Muscle layer of colon (tissue), 2 donors: ENCODE results near the gene ERBIN.
"Not testable (repeated sequence)": the region's sequence is repeated elsewhere in the genome, so short reads cannot be mapped to it uniquely, and the experiment has no call there.

Experiments
- H3K27ac ChIP-seq: one replicate; pipeline ENCODE4 v1.7.0; 2013; ENCODE audit warnings: low read depth, mild to moderate bottlenecking, low read length, moderate library complexity
- H3K27me3 ChIP-seq, 2 donors: one replicate each; pipeline ENCODE4 v1.7.0; 2013; ENCODE audit warnings: low read length in 2 of 2, mild to moderate bottlenecking in 2 of 2; ENCODE audit not compliant: insufficient read depth in 2 of 2, control insufficient read depth in 1 of 2
- H3K36me3 ChIP-seq: one replicate; pipeline ENCODE4 v1.7.0; 2013; ENCODE audit warnings: mild to moderate bottlenecking, low read length; ENCODE audit not compliant: insufficient read depth
- H3K4me1 ChIP-seq: one replicate; pipeline ENCODE4 v1.7.0; 2013; ENCODE audit warnings: mild to moderate bottlenecking, low read length; ENCODE audit not compliant: insufficient read depth
- H3K4me3 ChIP-seq, 2 donors: one replicate each; pipeline ENCODE4 v1.7.0; 2013; ENCODE audit warnings: low read length in 2 of 2, low read depth in 1 of 2, mild to moderate bottlenecking in 1 of 2, moderate library complexity in 1 of 2
- H3K9ac ChIP-seq: one replicate; pipeline ENCODE4 v1.7.0; 2013; ENCODE audit warnings: low read length
- H3K9me3 ChIP-seq: one replicate; pipeline ENCODE4 v1.7.0; 2013; ENCODE audit warnings: mild to moderate bottlenecking, low read length
- donor health status: abdominal sarcoma.
- donor health status: Adenocarcinoma of cecum.

The ERBIN gene

DNA sequence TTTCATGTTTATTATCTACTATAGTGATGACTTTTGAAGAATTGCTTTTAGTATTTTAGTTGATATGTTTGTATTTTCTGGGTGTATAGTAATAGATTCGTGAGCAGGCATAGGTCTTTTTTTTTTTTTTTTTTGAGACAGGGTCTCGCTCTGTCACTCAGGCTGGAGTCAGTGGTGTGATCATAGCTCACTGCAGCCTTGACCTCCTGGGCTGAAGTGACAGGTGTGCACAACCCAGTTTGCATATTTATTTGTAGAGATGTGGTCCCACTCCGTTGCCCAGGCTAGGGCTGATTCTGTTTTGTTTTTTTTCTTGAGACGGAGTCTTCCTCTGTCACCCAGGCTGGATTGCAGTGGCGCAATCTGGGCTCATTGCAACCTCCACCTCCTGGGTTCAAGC lies 11.9 kb downstream of the ERBIN start:
- Histone ChIP-seq H3K4me3 (no peak overlapping the region), H3K9ac (no peak overlapping the region), H3K9me3 (no peaks in the 10 kb centered on the region), H3K4me1 (peaks cover 19% of the 10 kb centered on the region), H3K36me3 (no peaks in the 10 kb centered on the region), H3K27me3 (no peaks in the 10 kb centered on the region), H3K27ac (no peak overlapping the region)

DNA sequence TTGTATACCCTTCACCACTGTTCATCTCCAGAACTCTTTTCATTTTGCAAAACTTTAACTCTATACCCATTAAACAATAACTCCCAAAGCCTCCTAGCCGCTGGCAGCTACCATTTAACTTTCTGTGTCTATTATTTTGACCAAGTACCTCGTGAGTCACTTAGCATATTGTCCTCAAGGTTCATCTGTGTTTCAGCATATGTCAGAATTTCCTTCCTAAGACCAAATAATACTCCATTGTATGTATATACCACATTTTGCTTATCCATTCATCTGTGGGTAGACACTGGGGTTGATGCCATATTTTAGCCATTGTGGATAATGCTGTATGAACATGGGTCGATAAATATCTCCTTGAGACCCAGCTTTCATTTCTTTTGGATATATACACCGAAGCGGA lies 17.4 kb downstream of the ERBIN start:
- no peak overlapping the region for H3K9ac ChIP-seq
- H3K4me1 ChIP-seq = no peaks in the 10 kb centered on the region
- no peaks in the 10 kb centered on the region for H3K36me3 ChIP-seq
- H3K27me3 ChIP-seq = no peaks in the 10 kb centered on the region
- H3K4me3 ChIP-seq = no peak overlapping the region
- H3K27ac ChIP-seq = no peak overlapping the region
- H3K9me3 ChIP-seq = no peaks in the 10 kb centered on the region

DNA sequence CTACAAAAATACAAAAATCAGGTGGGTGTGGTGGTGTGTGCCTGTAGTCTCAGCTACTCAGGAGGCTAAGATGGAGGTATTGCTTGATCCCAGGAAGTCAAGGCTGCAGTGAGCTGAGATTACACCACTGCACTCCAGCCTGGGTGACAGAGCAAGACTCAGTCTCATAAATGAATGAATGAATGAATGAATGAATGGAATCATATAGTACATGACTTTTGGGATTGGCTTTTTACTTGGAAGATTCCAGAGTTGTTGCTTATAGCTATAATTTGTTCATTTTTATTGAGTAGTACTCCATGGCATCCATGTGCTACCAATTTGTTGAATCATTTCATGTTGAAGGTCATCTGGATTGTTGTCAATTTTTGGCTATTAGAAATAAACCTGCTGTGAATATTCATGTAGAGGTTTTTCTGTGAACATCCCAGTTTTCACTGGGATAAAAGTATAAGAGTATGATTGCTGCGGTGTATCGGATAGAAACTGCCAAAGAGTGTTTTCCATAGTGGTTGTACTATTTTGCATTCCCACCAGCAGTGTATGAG lies 19.9 kb downstream of the ERBIN start:
- H3K9me3 ChIP-seq = no peaks in the 10 kb centered on the region
- H3K4me1 ChIP-seq = peaks cover 6% of the 10 kb centered on the region
- no peaks in the 10 kb centered on the region for H3K36me3 ChIP-seq
- H3K27ac ChIP-seq = no peak overlapping the region
- H3K9ac ChIP-seq = no peak overlapping the region
- no peaks in the 10 kb centered on the region for H3K27me3 ChIP-seq
- H3K4me3 ChIP-seq = no peak overlapping the region

DNA sequence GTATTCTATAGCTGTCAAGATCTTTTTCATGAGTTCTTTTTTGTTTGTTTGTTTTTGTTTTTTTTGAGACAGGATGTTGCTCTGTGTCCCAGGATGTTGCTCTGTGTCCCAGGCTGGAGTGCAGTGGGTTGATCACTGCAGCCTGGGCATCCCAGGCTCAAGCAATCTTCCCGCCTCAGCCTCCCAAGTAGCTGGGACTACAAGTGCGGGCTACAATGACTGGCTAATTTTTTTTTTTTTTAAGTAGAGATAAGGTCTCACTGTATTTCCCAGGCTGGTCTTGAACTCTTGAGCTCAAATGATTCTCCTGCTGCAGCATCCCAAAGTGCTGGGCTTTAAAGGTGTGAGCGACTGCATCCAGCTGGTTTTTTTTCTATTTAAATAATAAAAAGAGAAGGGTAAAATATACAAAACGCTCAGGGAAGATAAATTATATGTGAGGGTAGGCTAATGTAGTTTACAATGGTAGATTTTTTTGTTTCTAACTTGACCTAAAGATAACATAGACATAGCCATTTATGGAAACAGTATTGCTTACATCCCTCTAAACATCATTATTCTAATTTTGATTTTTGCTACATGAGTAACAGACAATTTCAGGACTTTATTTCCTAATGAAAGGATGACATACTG lies 21.9 kb downstream of the ERBIN start:
- Histone ChIP-seq H3K36me3 (no peaks in the 10 kb centered on the region), H3K4me1 (peaks cover 16% of the 10 kb centered on the region), H3K27me3 (no peaks in the 10 kb centered on the region), H3K4me3 (no peak overlapping the region), H3K27ac (no peak overlapping the region), H3K9ac (no peak overlapping the region), H3K9me3 (no peaks in the 10 kb centered on the region)

DNA sequence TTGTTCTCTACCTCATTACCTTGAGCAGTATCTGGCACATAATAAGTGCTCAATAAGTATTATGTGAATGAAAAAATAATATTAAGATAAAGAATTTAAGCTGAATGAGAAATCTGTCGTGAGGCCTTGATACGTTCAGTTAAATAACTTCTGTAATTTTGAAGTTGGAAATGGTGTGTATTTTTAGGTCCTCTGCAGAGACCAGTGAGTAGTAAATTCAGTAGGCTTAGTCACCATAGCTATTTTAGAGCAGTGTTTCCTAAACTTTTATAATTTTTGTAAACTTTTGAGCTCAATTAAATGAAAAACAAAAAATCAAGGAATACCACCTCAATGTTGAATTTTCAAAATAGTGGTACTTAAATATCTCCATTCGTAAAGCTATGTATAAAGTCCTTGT lies 25.0 kb downstream of the ERBIN start:
- no peaks in the 10 kb centered on the region for H3K36me3 ChIP-seq
- H3K27ac ChIP-seq = no peak overlapping the region
- no peaks in the 10 kb centered on the region for H3K9me3 ChIP-seq
- H3K4me1 ChIP-seq = peaks cover 26% of the 10 kb centered on the region
- H3K4me3 ChIP-seq = no peak overlapping the region
- H3K9ac ChIP-seq = no peak overlapping the region
- H3K27me3 ChIP-seq = no peaks in the 10 kb centered on the region

DNA sequence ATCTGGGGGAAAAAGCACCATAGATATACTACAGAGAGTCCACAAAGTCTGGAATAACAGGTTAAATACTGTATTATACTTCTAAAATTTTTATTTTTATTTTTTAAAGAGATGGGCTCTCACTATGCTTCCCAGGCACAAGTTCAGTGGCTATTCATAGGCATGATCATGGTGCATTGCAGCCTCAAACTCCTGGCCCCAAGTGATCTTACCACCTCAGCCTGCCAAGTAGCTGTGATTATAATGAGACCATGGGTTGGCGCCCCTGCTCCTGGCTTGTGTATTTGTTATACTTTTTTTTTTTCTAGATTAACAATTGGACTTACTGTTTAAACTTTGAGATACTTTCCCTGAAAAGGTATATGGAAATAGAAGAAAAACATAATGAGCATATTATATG lies 25.9 kb downstream of the ERBIN start:
- Histone ChIP-seq H3K4me3 (no peak overlapping the region), H3K36me3 (no peaks in the 10 kb centered on the region), H3K27ac (no peak overlapping the region), H3K9me3 (no peaks in the 10 kb centered on the region), H3K27me3 (no peaks in the 10 kb centered on the region), H3K4me1 (peaks cover 26% of the 10 kb centered on the region), H3K9ac (no peak overlapping the region)

DNA sequence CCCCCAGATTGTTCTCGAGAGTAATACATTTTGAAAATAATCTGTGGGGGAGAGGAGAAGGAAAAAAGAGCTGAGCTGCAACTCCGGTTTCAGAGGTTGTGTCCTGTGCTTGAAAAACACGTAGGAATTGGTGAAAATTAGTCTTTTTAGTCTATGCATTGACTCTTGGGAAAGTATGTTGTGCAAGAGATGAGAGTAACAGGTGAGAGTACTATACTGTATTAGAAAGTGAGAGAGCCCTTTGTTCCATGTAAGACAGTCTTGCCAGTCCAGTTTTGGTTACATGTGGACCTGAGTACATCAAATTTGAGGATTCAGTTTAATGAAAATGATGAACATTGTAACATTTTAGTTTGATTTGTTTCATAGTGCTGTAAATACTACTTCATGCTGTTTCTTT lies 27.8 kb downstream of the ERBIN start:
- Histone ChIP-seq H3K36me3 (no peaks in the 10 kb centered on the region), H3K27ac (no peak overlapping the region), H3K4me3 (no peak overlapping the region), H3K9me3 (no peaks in the 10 kb centered on the region), H3K9ac (no peak overlapping the region), H3K27me3 (no peaks in the 10 kb centered on the region), H3K4me1 (peaks cover 26% of the 10 kb centered on the region)

DNA sequence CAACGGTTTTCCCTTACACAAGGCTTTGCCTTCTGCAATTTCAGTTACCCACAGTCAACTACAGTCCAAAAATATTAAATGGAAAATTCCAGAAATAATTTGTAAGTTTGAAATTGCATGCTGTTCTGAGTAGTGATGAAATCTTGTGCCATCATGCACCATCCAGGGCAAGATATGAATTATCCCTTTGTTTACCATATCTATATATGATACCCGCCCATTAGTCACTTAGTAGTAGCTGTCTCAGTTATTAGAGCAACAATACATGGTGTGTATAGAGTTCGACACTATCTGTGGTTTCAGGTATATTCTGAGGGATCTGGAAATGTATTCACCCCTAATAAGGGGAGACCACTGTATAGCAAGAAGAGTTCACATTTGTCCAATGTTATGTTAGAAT lies 29.4 kb downstream of the ERBIN start:
- no peaks in the 10 kb centered on the region for H3K36me3 ChIP-seq
- no peak overlapping the region for H3K4me3 ChIP-seq
- H3K27me3 ChIP-seq = no peaks in the 10 kb centered on the region
- H3K9ac ChIP-seq = no peak overlapping the region
- peaks cover 21% of the 10 kb centered on the region for H3K4me1 ChIP-seq
- H3K9me3 ChIP-seq = no peaks in the 10 kb centered on the region
- H3K27ac ChIP-seq = no peak overlapping the region

DNA sequence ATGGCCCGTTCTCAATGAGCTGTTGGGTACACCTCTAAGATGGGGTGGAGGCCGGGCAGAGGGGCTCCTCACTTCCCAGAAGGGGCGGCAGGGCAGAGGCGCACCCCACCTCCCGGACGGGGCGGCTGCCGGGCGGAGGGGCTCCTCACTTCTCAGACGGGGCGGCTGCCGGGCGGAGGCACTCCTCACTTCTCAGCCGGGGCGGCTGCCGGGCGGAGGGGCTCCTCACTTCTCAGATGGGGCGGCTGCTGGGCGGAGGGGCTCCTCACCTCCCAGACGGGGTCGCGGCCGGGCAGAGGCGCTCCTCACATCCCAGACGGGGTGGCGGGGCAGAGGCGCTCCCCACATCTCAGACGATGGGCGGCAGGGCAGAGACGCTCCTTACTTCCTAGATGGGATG lies 31.3 kb downstream of the ERBIN start:
- H3K9ac ChIP-seq, H3K27ac ChIP-seq, H3K36me3 ChIP-seq, H3K4me3 ChIP-seq, H3K9me3 ChIP-seq, H3K27me3 ChIP-seq: not testable (repeated sequence)
- peaks cover 24% of the 10 kb centered on the region for H3K4me1 ChIP-seq

DNA sequence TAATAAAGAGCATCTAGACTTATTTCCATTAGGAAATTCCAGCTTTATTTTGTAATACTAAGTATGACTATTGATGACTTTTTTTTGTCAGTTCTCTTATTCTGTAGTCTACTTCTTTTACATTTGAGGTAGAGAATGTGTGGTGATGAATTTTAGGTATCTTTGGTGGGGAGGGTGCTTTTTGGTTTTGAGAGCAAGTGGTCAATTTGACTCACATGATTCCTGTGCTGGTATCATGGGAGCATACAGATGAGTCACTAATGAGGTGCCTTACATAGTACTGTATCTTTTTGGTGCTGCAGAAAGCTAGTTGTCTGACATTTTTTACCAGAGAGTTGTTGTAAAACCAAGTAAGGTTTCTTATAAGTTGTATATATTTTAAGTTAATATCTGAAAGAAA lies 35.3 kb downstream of the ERBIN start:
- H3K9me3 ChIP-seq = no peaks in the 10 kb centered on the region
- no peaks in the 10 kb centered on the region for H3K36me3 ChIP-seq
- H3K27me3 ChIP-seq = no peaks in the 10 kb centered on the region
- no peak overlapping the region for H3K27ac ChIP-seq
- no peak overlapping the region for H3K9ac ChIP-seq
- H3K4me1 ChIP-seq = peaks cover 17% of the 10 kb centered on the region
- H3K4me3 ChIP-seq = no peak overlapping the region

DNA sequence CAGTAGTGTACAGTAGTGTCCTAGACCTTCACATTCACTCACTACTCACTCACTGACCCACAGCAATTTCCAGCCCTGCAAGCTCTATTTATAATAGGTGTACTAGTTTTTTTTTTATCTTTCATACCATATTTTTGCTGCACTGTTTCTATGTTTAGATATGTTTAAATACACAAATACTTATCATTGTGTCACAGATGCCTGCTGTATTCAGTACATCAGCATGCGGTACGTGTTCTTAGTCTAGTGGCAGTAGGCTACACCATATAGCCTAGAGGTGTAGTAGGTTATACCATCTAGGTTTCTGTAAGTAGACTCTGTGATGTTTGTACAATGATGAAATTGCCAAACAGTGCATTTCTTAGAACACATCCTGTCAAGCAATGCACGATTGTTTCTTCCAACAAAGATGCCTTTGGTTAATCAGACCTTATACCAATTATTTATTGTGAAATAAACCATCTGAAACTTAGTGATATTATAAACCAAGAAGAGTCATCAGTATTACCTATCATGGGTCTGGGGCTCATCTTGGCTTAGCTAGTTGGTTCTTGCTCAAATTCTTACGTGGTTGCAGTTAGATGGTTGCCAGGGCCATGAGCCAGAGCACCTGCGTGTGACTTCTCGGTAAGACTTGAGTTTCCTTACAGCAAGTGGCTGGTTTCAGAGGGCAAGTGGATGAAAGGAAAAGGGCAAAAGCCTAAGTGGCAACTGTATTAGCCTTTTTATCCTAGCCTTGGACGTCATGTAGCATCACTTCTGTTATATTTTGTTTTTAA lies 41.1 kb downstream of the ERBIN start:
- H3K4me1 ChIP-seq = peaks cover 36% of the 10 kb centered on the region
- no peak overlapping the region for H3K27ac ChIP-seq
- H3K36me3 ChIP-seq = no peaks in the 10 kb centered on the region
- H3K27me3 ChIP-seq = no peaks in the 10 kb centered on the region
- H3K9ac ChIP-seq = no peak overlapping the region
- H3K9me3 ChIP-seq = no peaks in the 10 kb centered on the region
- H3K4me3 ChIP-seq = no peak overlapping the region
